HG02973 (cell line): ENCODE results near the gene SLC2A10.

Experiments
- ATAC-seq: cut with Tn5 transposase; IDR thresholded peaks from one replicate; pipeline ENCODE4 v1.9.1; 2021; ENCODE audit warnings: moderate library complexity; ENCODE audit not compliant: unreplicated experiment

Gene SLC2A10

GRCh38 chr20:46701986-46702385, 7.5 kb upstream of the SLC2A10 start:
- no peak for ATAC-seq

- no peak for ATAC-seq
Observed at GRCh38 chr20:46702447-46703203, 6.8 kb upstream of the SLC2A10 start.

- no peak for ATAC-seq
Observed at GRCh38 chr20:46703435-46703834, 6.0 kb upstream of the SLC2A10 start.

GRCh38 chr20:46704714-46705377, 4.6 kb upstream of the SLC2A10 start:
- ATAC-seq, result no peak

DNA sequence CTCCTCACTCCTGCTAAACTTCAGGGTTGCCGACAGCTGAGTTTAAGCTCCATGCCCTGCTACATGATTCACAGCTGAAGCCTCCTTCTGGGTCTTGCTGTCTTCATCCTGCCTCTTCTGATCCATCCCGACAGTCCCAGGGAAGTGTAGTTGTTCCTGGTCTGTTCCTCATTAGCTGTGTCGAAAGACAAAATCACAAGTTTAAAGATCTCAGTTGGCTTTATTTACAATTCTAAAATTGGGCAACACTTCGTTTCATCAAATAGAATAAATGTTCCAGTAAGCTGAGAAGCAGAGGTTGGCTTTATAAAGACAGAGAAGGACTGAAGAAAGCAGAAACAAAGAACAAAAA, 4.1 kb upstream of the SLC2A10 start:
- ATAC-seq, result no peak

GRCh38 chr20:46706242-46706641, 3.2 kb upstream of the SLC2A10 start:
- no peak for ATAC-seq

GRCh38 chr20:46708172-46708860, 1.1 kb upstream of the SLC2A10 start:
- no peak for ATAC-seq

DNA sequence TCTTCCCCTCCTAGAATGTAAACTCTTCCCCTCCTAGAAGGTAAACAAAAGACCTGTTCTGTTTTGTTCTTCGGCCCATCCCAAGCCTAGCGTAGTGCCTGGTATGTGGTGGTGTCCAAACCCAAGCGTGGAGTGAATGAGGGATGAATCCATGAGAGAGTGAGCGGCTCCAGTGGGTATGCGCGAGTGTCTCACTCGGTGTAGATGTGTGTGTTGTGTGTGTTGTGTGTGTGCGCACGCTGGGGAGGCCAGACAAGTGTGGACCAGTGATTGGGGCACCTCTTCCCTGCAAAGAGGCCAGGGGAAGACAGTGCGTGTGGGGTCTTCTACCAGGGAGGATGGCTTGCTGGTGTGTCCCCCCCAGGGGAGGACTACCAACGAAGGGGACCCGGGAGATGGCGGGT, 392 bp upstream of the SLC2A10 start:
- no peak for ATAC-seq

- no peak for ATAC-seq
Observed at GRCh38 chr20:46710153-46710913, 884 bp downstream of the SLC2A10 start.

GRCh38 chr20:46712056-46712636, 2.7 kb downstream of the SLC2A10 start:
- ATAC-seq, result no peak

GRCh38 chr20:46713957-46714834, 4.7 kb downstream of the SLC2A10 start:
- ATAC-seq, result no peak

DNA sequence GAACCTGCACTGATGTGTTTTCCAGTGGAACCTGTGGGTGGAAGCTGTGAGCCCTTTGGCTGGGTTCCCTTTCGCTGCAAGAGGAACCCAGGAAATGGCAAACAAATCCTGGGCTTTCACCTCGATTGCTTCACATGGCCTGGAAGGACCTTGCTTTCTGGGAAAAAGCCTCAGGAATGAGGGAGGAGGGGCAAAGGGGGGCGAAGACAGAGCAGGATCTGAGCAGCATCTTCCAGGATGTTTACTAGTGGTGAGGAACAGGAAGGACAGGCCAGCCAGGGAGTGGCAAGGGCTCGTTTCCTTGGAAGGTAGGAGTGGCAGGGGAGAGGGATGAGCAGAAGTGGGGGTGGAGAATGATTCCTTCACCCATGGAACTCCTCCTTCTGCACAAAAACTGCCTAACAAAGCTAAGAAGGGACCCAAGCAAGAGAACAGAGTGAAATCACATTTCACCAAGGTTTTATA, 5.9 kb downstream of the SLC2A10 start:
- ATAC-seq, result no peak

DNA sequence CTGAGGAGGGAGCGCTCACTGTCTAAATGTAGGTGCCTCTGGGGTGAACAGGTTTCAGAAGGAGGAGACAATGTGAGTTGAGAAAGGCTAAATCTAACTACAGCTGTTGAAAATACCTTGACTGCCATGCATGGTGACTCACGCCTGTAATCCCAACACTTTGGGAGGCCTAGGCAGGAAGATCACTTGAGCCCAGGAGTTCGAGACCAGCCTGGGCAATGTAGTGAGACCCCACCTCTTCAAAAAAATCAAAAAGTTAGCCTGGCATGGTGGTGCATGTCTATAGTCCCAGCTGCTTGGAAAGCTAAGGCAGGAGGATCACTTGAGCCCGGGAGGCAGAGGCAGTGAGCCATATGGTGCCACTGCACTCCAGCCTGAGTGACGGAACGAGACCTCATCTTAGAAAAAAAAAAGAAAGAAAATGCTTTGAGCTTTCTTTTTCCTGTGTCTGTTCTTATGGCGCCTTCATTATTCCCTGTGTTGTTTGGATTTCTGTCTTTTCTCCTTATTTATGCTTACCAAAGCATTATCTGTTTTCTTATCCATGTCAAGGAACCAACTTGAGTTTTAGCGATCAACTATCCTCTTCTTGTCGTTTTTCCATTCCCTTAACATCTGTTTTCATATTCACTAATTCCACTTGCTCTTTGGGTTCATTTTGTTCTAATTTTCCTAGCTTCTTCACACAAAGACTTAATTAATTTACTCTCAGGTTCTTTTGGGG, 8.5 kb downstream of the SLC2A10 start:
- ATAC-seq, result no peak

GRCh38 chr20:46720019-46720418, 10.6 kb downstream of the SLC2A10 start:
- ATAC-seq, result no peak

DNA sequence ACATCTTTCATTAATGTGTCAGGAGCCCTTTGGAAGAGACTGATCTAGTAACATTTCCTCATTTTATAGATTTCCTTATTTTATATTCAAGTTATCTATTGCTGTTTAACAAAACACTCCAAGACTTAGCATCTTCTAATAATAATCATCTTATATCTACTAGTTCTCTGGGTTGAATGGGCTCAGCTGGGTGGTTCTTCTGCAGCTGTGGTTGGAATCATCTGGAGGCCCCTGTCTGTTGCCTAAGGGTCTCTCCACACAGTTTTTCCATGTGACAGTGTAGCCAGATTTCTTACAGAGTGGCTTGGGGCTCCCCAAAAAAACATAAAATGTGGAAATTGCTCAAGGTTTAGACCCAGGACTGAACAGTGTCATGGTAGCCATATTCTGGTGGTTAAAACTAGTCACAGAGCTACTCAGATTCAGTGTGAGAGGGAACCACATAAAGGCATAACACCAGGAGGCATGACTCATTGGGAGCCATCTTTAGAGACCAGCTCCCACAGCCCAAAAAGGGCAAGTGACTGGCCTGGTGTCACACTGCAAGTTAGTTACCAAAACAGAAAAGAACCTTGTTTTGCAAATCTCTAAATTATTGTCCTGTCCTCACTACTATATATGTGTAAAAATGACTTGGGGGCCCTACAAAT, 11.5 kb downstream of the SLC2A10 start:
- no peak for ATAC-seq

GRCh38 chr20:46721476-46721875, 12.0 kb downstream of the SLC2A10 start:
- ATAC-seq, result no peak

GRCh38 chr20:46722450-46722849, 13.0 kb downstream of the SLC2A10 start:
- ATAC-seq, result no peak

GRCh38 chr20:46723039-46723438, 13.6 kb downstream of the SLC2A10 start:
- ATAC-seq, result no peak
